ENCODE data around the gene PITPNM2.
"Not testable (repeated sequence)": the region's sequence is repeated elsewhere in the genome, so short reads cannot be mapped to it uniquely, and the experiment has no call there.

PITPNM2 gene

GRCh38 chr12:123119808-123120207 lies 31.1 kb downstream of the PITPNM2 start:
- peak; percentile 67 for DNase-seq

GRCh38 chr12:123118497-123118896 lies 32.4 kb downstream of the PITPNM2 start:
- DNase-seq: no peak

GRCh38 chr12:123115409-123116121 lies 35.3 kb downstream of the PITPNM2 start:
- peak; percentile 48 for DNase-seq

GRCh38 chr12:123114304-123115083 lies 36.4 kb downstream of the PITPNM2 start:
- DNase-seq: peak; percentile 21

GRCh38 chr12:123113026-123113425 lies 37.9 kb downstream of the PITPNM2 start:
- no peak for DNase-seq

- DNase-seq: no peak
Measured at GRCh38 chr12:123111498-123112165, 39.3 kb downstream of the PITPNM2 start.

- no peak for DNase-seq
Measured at GRCh38 chr12:123109319-123109772, 41.5 kb downstream of the PITPNM2 start.

GRCh38 chr12:123108682-123109066 lies 42.2 kb downstream of the PITPNM2 start:
- no peak for DNase-seq

GRCh38 chr12:123107926-123108681 lies 42.8 kb downstream of the PITPNM2 start:
- DNase-seq: no peak

GRCh38 chr12:123106640-123107359 lies 44.1 kb downstream of the PITPNM2 start:
- peak; percentile 75 for DNase-seq

GRCh38 chr12:123105211-123105826 lies 45.6 kb downstream of the PITPNM2 start:
- no peak for DNase-seq

- DNase-seq: no peak
Measured at GRCh38 chr12:123104809-123105208, 46.1 kb downstream of the PITPNM2 start.

GRCh38 chr12:123104094-123104493 lies 46.8 kb downstream of the PITPNM2 start:
- not testable (repeated sequence) for DNase-seq

GRCh38 chr12:123102781-123103503 lies 47.9 kb downstream of the PITPNM2 start:
- DNase-seq: no peak

GRCh38 chr12:123102366-123102765 lies 48.5 kb downstream of the PITPNM2 start:
- peak; percentile 19 for DNase-seq

- DNase-seq: no peak
Measured at GRCh38 chr12:123101526-123101925, 49.4 kb downstream of the PITPNM2 start.
